ENCODE data around the gene CLEC18B.
"Not testable (repeated sequence)": the region's sequence is repeated elsewhere in the genome, so short reads cannot be mapped to it uniquely, and the experiment has no call there.

CLEC18B gene

DNA sequence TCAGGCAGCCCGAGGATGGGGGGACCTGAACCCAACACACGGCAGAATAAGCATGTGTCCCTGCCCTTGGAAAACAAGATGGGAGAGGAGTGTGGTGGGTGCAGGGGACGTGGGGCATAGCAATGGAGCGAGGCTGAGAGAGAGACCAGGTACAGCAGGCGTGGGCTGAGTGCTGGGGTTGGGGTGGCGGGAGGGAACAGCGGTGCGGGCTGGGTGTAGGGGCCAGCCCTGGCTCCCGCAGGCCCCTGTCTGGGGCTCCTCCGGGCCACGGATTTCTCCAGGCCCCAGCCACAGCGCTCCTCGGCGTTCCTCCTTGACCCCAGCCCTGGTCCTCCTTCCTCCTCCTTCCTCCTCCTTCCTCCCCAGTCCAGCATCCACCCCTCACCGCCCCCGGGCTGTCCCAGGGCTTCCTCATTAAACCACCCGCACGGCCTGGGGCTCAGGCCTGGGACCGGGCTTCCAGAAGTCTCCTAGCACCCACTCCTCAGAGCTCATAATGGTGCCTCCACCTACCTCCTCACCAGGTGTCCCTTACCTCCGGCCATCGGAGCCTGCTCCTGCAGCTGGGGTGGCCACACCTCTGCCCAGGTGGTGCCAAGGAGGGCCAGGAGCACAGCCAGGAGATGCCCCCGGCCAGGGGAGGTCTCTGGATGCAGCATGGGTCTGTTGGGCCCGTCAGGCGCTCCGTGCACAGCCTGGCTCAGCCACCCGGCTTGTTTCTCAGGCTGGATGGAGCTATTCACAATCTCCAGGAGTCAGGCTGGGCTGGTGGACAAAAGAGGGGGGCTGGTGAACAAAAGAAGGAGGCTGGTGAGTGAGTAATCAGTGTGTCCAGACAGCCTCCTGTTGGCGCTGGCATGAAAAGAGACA, at the start of gene CLEC18B:
TSS of gene CLEC18B (minus strand) at position 867 of the 870 bp plus-strand sequence. CDS start at position 659, 208 bp downstream.
- not testable (repeated sequence) for H3K27ac ChIP-seq; H3K4me3 ChIP-seq; H3K36me3 ChIP-seq (ENCODE audit: insufficient read depth, low read length); DNase-seq (ENCODE audit: low read depth, low spot score); H3K9me3 ChIP-seq (ENCODE audit: low read depth, low read length); H3K9ac ChIP-seq (ENCODE audit: insufficient read length)

DNA sequence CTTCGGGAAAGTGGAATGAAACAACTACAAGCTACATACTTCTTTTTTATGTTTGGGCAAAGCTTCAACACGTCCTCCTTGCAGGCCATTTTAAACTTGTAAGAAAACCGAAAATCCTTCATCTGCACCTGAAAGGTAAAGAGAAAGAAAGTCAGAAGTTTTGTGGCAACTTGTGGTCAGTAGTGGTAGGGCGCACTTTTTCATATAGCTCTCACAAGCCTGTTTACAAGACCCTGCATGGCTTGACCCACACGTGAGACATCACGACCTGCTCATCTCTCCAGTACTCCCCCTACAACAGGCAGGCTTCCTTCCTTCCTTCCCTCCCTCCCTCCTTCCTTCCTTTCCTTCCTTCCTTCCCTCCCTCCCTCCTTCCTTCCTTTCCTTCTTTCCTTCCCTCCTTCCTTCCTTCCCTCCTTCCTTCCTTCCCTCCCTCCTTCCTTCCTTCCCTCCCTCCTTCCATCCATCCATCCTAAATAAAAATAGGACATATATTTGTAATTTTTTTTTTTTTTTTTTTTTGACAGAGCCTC, 48.7 kb upstream of the CLEC18B start:
- Histone ChIP-seq H3K4me3 (no peak overlapping the region), H3K9ac (ENCODE audit: insufficient read length) (no peak overlapping the region), H3K9me3 (ENCODE audit: low read depth, low read length) (no peaks in the 10 kb centered on the region), H3K36me3 (ENCODE audit: insufficient read depth, low read length) (peaks cover 83% of the 10 kb centered on the region), H3K27ac (no peak overlapping the region)
- no peak for DNase-seq (ENCODE audit: low read depth, low spot score)
- no peak for TF ChIP-seq FOXP2 (optimal IDR thresholded peaks at IDR 0.05; ENCODE audit: control extremely low read depth, extremely low read length, insufficient read depth)
- no peak for TF ChIP-seq POLR2AphosphoS5 (IDR thresholded peaks at IDR 0.05; ENCODE audit: borderline replicate concordance, low read depth, low read length)
- no peak for TF ChIP-seq EZH2 (IDR thresholded peaks at IDR 0.05)

DNA sequence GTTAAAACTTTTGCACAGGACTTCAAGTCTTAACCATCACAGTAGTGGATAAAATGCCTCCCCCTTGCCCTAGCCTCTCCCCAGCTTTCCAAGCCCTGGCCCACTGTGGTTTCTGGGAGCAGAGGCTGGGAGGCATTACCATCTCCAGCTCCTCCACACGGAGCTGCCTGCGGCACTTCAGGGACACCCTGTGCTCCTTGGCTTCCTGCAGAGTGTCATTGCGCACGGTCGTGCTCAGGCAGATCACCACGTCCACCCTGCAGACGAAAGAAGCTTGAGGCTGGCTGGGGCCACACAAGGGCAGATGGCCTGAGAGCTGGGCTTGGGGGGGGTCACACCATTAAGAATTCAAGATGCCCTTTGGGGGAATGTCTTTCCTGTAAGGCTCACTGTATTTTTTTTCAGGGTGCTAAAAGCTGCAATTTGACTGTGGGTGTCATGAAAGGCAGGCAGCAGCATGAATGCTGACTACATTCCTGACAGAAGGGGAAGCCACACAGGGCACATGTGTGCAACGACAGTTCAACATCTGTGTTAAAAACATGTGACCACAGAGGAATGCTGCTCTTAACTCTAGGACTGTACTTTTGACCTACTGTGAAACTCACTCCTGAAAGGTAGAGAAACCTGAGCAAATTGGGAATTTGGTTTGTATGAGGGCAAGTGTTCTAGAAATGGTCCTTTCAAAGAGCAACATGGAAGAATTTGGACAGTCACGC, 47.7 kb upstream of the CLEC18B start:
- Histone ChIP-seq H3K36me3 (ENCODE audit: insufficient read depth, low read length) (peaks cover 82% of the 10 kb centered on the region), H3K4me3 (no peak overlapping the region), H3K9me3 (ENCODE audit: low read depth, low read length) (no peaks in the 10 kb centered on the region), H3K9ac (ENCODE audit: insufficient read length) (no peak overlapping the region), H3K27ac (no peak overlapping the region)
- TF ChIP-seq FOXP2 (optimal IDR thresholded peaks at IDR 0.05; ENCODE audit: control extremely low read depth, extremely low read length, insufficient read depth), result no peak
- no peak for TF ChIP-seq POLR2AphosphoS5 (IDR thresholded peaks at IDR 0.05; ENCODE audit: borderline replicate concordance, low read depth, low read length)
- TF ChIP-seq EZH2 (IDR thresholded peaks at IDR 0.05), result no peak
- no peak for DNase-seq (ENCODE audit: low read depth, low spot score)

DNA sequence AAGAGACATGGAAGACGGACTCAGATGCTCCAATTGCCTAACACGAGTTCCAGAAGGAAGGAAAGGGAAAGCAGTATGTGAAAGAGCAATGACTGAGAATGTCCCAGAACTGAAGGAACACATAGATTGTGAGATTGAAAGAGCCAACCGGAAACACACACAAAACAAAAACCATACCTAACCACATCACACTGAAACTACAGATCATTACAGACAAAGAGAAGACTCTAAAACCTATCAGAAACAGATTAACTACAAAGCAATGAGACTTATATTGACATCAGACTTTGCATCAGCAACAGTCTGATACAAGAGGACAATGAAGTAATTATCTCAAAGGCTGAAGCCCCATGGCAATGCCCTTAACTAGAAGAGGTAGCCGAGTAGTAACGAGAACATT, 45.6 kb upstream of the CLEC18B start:
- Histone ChIP-seq H3K4me3 (no peak overlapping the region), H3K9ac (ENCODE audit: insufficient read length) (no peak overlapping the region), H3K27ac (no peak overlapping the region), H3K9me3 (ENCODE audit: low read depth, low read length) (no peaks in the 10 kb centered on the region), H3K36me3 (ENCODE audit: insufficient read depth, low read length) (peaks cover 87% of the 10 kb centered on the region)
- TF ChIP-seq EZH2 (IDR thresholded peaks at IDR 0.05), result no peak
- TF ChIP-seq FOXP2 (optimal IDR thresholded peaks at IDR 0.05; ENCODE audit: control extremely low read depth, extremely low read length, insufficient read depth), result no peak
- no peak for DNase-seq (ENCODE audit: low read depth, low spot score)

DNA sequence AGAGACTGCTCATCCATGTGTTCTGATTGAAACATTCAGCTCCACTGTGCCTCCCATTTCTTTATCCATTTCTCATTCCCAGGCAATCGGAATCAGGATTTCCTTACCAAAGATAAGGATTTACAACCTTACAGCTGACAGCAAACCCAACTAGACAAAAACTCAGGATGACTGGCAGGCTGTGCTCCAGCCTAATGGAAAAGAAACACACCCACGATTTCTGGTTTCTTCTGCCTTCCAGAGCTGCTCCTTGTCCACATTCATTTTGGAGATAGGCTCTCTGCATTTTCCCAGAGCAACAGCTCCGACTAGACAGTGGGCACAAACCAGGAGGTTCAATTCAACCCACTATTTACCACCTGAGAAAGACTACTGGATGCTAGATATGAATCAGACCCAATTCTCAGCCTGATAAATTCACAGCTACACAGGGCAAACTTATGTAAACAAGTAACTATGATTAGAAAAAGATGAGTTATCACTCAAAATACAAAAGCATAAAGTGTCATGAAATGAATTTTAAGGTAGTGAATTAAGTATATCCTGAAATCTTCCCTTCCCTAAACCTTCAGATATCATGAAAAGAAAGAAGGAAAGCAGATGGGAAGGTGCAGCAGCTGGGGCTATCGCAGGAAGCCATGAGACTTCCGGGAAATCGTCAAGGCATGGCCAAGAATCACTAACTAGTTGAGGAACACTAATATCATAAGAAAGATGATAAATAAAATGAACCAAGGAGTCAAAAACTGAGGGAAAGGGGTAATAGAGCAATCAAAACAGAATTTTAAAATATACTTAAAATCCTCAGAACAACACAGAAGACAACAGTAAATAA, 44.8 kb upstream of the CLEC18B start:
- Histone ChIP-seq H3K9ac (ENCODE audit: insufficient read length) (no peak overlapping the region), H3K4me3 (no peak overlapping the region), H3K36me3 (ENCODE audit: insufficient read depth, low read length) (peaks cover 82% of the 10 kb centered on the region), H3K27ac (0 out of 2 replicates have a peak overlapping the region, but pooled peaks have one; percentile 11), H3K9me3 (ENCODE audit: low read depth, low read length) (no peaks in the 10 kb centered on the region)
- no peak for DNase-seq (ENCODE audit: low read depth, low spot score)
- TF ChIP-seq EZH2 (IDR thresholded peaks at IDR 0.05) (no peak), POLR2AphosphoS5 (IDR thresholded peaks at IDR 0.05; ENCODE audit: borderline replicate concordance, low read depth, low read length) (no peak)

DNA sequence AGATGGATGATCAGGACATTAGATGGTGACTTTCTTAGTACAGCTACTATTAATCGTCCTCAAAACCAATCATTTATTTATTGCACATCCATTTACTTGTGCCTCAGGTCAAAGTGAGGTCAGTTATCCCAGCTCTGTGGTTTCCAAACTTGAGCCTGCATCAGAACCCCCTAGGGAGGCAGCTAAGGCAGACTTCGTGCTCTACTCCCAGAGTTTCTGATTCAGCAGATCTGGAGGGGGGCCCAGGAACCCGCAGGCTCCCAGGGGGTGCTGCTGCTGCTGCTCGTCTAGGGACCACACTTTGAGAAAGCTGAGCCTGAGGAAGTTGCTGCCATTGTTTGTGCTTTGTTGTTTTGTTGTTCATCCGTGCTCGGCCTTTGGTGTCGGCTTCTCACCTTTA, 44.0 kb upstream of the CLEC18B start:
- Histone ChIP-seq H3K4me3 (no peak overlapping the region), H3K27ac (no peak overlapping the region), H3K36me3 (ENCODE audit: insufficient read depth, low read length) (peaks cover 85% of the 10 kb centered on the region), H3K9ac (ENCODE audit: insufficient read length) (no peak overlapping the region), H3K9me3 (ENCODE audit: low read depth, low read length) (no peaks in the 10 kb centered on the region)
- no peak for TF ChIP-seq EZH2 (IDR thresholded peaks at IDR 0.05)
- TF ChIP-seq FOXP2 (optimal IDR thresholded peaks at IDR 0.05; ENCODE audit: control extremely low read depth, extremely low read length, insufficient read depth), result no peak
- no peak for TF ChIP-seq POLR2AphosphoS5 (IDR thresholded peaks at IDR 0.05; ENCODE audit: borderline replicate concordance, low read depth, low read length)
- DNase-seq (ENCODE audit: low read depth, low spot score), result no peak

DNA sequence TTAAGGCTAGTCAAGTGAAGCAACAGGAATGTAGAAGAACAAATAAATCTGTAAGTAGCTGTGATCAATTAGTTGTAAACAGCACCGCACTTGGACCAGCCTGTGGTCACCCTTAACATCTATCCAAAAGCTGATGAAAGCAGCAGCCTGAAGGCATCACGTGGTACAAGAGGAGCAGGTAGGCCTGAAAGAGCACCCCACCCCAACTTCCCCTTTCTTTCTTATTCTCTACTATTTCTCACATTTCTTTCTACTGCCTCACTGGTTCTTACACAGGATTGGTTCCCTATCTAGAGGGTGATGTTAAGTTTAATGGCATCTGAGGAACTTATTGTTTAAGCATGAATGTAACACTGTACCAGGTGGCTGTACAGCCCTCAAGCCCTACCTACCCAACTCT, 42.6 kb upstream of the CLEC18B start:
- Histone ChIP-seq H3K4me3 (no peak overlapping the region), H3K9me3 (ENCODE audit: low read depth, low read length) (no peaks in the 10 kb centered on the region), H3K36me3 (ENCODE audit: insufficient read depth, low read length) (peaks cover 78% of the 10 kb centered on the region), H3K9ac (ENCODE audit: insufficient read length) (no peak overlapping the region), H3K27ac (no peak overlapping the region)
- DNase-seq (ENCODE audit: low read depth, low spot score), result no peak
- no peak for TF ChIP-seq FOXP2 (optimal IDR thresholded peaks at IDR 0.05; ENCODE audit: control extremely low read depth, extremely low read length, insufficient read depth)
- TF ChIP-seq EZH2 (IDR thresholded peaks at IDR 0.05), result no peak
- TF ChIP-seq POLR2AphosphoS5 (IDR thresholded peaks at IDR 0.05; ENCODE audit: borderline replicate concordance, low read depth, low read length), result no peak

DNA sequence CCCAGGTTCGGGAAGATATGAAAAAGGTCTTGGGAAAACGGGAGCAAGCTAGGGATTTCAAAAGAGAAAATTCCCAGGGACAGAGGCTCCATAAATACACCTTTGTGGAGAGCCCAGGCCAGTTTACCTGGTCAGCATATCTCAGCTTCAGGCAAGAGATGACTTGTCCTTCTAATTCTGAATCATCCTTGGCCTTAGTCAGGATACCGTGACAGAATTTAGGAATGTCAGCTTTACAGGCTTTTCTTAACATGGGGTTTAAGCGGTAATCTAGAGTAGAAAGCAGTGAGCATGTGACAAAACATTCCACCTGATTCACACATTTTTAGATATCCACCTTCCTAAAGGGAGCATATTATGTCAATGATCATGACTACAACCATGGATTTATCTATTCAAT, 41.1 kb upstream of the CLEC18B start:
- TF ChIP-seq FOXP2 (optimal IDR thresholded peaks at IDR 0.05; ENCODE audit: control extremely low read depth, extremely low read length, insufficient read depth) (no peak), EZH2 (IDR thresholded peaks at IDR 0.05) (no peak), POLR2AphosphoS5 (IDR thresholded peaks at IDR 0.05; ENCODE audit: borderline replicate concordance, low read depth, low read length) (no peak)

More for the DNA sequence above, 41.1 kb upstream of the CLEC18B start:
- H3K36me3 ChIP-seq (ENCODE audit: insufficient read depth, low read length), result peaks cover 79% of the 10 kb centered on the region
- DNase-seq (ENCODE audit: low read depth, low spot score), result no peak
- H3K4me3 ChIP-seq, result no peak overlapping the region
- H3K9ac ChIP-seq (ENCODE audit: insufficient read length), result no peak overlapping the region
- 0 out of 2 replicates have a peak overlapping the region, but pooled peaks have one; percentile 31 for H3K27ac ChIP-seq
- no peaks in the 10 kb centered on the region for H3K9me3 ChIP-seq (ENCODE audit: low read depth, low read length)
